C1 segment of cervical spinal cord (tissue), 14 donors: Measurements from ENCODE around the gene IL10.
"Not testable (repeated sequence)": the region's sequence is repeated elsewhere in the genome, so short reads cannot be mapped to it uniquely, and the experiment has no call there.

Experiments used
- DNase-seq, 14 donors: peaks; one replicate each; lab custom pipeline; 2025; lab: John Stamatoyannopoulos, UW

Gene IL10

DNA sequence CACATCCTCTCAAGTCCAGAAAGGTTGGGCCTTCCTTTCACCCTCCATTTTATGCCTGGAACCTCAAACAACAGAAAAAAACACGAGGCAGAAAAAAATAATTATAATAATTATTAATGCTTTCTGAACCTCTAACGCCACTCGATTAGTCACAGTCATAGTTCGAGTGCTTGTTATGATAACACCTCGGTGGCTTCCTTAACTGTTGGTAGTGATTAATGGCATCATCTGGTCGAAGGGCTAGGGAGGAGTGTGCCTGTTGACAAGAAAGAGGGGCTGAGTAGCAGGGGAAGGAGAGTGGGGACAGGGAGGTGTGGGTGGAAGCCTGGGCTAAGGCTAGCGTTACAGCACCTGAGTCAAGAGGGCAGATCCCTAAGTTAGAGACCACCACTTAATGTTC is 21.3 kb upstream of the IL10 start:
- DNase-seq: no peak

DNA sequence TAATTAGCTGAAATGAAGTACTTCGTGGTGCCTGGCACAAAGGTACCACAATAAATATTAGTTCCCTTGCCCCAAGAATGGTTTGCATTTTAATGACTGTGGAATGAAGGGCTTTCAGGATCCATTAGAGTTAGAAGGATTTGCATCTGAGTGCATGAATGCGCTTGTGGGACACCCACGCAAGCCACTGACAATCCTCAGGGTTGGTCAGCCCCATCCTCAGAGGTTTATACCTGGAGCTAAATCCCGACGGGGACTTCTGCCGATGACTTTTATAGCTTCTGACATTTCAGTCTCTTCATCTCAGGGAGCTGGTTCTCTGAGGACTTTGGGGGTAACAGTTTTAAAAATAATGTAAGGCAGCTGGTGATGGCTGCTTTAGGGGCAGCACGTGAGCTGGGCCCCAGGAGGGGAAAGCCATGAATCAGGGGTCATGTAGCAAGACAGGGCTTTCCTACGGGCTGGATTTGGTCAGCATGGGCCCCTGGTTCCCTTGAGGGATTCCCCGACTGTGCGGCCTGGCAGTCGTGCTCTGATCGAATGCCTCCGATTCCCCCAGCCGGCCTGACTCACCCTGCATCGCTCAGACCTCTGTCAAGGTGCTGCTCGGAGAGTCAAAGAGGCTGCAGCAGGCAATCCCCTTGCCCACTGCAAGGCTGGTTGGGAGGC is 20.8 kb upstream of the IL10 start:
- DNase-seq: no peak

DNA sequence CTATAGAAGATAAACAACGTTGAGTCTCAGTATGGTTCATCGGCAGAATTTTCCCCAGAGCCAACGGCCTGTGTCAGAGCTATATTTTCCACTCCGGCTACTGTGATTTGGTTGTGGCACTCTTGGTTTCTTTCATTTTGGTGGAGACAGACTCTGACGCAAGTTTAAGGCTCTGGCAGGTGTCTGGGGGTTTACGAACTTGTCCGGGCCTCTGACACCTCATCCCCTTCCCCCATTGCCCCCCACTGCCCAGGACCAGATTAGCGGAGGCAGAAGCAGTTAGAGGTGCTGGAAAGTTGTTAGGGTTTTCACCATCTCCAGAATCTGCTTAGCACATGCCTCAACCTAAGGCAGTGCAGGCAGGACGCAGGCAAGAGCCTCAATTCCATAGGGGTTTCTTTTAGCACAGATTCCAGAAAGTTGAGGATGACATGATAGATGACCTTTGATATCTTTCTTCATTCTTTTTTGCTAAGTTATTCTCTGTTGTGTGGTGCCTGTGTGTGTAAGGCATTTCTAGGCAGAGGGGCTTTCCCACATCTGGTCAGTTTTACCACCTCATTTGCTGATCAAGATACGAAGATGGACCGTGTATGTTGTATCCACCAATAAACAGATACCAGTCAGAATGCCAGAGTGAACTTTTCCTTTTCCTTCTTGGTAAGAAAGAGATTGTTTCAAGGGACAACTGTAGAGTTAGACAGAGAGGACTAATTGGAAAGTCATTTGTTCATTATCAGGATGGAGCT is 18.4 kb upstream of the IL10 start:
- DNase-seq: no peak

DNA sequence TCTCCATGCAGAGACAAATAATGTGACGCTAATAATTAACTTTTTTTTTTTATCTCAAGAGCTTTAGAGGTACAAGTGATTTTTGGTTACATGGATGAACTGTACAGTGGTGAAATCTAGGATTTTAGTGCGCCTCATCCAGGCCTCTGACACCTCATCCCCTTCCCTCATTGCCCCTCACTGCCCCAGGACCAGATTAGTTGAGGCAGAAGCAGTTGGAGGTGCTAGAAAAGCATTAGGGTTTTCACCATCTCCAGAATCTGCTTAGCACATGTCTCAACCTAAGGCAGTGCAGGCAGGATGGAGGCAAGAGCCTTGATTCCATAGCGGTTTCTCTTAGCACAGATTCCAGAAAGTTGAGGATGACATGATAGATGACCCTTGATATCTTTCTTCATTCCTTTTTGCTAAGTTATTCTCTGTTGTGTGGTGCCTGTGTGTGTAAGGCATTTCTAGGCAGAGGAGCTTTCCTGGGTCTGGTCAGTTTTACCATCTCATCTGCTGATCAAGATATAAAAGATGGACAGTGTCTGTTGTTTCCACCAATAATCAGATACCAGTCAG is 16.3 kb upstream of the IL10 start:
- no peak for DNase-seq

DNA sequence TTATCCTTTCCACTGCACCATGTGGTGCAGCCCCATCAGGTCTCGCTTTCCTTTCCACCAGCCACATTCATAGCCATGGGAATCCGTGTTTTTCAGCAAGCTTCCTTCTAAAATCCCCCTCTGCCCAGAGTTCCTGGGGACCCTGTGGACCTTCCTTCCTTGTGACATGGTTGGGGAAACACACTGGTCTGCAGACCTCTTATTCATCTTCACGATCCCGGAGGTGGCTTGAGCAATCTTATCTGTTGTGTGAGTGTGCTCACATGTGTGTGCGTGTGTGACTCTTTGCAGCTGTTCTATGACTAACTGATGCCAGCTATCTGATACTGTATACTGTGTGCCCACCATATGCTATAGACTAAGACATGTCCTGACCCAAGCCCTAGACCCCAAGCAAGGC is 15.6 kb upstream of the IL10 start:
- no peak for DNase-seq

DNA sequence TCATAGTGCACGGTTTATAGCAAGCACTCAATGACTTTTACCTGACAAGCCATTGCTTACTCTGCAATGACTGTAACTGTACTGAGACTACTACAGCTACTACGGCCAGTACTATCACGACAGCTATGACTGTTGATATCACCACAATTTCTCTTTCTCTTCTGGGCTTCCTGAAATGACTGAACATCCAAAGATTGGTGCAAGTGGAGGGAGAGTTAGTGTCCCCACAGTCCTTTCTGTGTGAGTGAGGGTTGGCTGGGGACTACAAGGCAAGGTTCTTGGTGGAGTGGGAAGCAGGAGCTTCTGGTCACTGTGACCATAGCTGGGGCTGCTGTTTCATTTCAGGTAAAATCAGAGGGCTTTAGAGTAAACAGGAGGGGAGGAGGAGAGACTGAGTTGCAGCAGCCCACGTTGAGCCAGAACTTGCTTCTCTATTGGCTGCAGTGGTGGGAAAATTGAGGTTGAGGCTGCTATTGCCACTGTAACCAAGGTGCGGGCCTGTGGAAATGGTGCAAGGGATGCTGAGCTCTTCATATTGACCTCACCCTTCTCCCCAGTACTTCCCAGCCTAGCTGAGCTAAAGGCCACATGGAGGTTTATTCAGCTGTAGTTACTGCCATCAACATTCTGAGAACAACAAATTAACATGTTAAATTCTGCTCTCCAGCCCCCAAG is 14.1 kb upstream of the IL10 start:
- no peak for DNase-seq

DNA sequence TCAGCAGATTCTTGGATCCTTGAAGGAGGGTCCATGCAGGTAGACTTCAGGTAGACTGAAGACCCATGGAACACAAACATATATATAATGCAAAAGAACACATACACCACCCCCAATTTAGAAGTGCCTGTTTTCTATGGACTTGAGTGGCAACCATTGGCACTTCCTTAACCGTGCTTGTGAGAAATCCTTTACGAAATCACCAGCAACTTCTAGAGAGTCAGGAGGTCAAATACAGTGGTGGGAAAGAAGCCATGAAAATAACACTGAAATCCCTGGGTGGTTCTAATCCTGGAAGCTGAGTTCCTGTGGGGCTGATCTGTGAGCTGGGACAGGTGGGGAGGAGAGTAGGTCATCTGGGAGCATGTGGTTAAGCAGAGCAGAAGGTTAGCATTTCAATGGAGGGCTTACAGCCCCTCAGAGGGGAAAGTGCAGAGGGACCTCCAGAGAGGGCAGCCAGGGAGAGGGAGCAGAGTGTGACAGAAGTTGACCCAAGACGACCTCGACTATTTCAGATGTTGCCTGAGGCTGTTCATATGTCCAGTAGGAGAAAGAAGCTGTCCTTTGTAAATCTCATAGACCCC is 13.0 kb upstream of the IL10 start:
- no peak for DNase-seq

DNA sequence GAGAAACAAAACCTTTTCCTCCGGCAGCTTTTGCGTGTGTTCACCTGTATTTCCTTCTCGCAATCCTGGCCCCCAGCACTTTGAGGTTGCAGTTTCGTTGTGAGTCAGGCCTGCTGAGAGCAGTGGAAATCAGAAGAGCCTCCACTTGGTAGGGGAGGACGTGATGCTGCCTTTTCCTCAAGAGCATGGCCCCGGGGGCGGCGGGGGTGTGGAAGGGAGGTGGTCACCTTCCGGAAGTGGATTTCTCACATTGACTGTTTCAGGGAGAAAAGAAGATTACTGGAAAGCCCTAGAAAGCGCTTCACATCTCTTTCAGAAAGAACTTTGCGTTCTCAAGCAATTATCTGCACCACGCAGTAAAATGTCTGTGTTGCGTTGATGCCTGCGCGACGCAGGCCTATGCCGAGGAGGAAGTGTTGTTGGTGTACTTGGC is 12.2 kb upstream of the IL10 start:
- no peak for DNase-seq

DNA sequence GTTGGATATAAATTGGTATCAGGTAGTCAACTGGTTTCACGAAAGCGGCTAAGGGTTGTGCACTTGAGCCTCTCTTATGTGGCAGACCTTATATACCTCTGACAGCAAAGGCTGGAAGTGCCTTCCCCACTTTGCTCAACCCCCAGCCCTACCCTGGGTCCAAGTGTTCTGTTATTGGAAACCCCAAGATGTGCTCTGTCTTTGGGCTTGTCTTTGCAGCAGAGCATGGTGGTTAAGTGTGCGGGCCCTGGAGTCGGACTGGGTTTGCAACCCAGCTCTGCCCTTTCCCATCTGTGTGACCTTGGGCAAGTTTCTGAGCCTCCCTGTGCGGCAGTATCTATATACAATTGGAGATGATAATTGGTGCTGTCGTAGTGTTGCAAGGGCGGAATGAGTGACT is 11.2 kb upstream of the IL10 start:
- DNase-seq: no peak

DNA sequence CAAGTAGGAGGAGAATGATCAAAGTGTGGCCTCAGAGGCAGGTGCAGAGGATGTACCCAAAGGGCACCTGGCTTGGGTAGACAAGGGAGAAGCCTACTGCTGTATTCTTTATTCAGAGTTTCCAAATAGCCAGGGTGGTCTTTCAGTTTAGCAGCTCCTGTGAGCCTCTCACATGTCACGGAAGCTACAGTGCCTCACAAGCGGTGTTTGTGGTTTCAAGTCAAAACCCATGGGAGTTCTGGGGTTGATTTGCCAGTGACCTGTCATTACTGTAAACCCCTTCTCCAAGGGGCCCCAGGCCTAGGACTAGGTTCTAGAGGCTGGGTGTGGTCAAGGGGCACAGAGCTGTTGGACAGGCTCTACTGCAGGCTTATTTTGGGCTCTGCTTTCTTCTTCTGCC is 10.2 kb upstream of the IL10 start:
- DNase-seq: no peak

DNA sequence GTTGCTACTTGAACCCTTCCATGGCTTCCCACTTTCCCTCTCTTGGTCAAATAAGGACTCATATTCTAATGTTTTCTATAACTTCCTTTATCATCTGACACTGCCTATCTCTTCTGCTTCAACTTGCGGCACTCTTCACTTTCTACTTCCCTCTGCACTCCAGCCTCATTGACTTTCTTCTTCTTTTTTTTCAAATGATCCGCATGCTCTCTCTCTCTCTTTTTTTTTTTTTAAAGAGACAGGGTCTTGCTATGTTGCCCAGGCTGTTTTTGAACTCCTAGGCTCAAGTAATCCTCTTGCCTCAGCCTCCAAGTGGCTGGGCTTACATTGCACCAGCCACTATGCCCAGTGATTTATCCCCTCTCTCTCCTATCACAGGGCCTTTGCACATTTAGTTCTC is 7.3 kb upstream of the IL10 start:
- DNase-seq: no peak

DNA sequence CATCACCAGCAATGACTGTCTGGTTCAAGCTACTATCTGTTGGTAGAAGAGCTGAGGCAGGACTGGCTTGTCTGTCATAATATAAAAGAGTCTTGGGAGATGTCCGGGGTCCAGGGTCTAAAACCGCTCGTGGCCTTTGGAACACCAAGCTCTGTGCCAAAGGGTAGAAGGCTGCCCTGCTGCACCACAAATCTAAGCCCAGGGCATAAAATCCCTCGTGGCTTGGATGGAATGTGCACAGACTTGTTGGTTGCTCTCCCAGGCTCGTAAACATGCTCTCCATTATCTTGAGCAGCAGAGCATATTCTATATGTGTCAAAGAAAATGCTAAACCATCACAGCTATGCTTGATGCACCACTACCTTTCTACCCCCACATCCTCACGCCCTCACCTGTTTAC is 6.6 kb upstream of the IL10 start:
- DNase-seq: not testable (repeated sequence)

DNA sequence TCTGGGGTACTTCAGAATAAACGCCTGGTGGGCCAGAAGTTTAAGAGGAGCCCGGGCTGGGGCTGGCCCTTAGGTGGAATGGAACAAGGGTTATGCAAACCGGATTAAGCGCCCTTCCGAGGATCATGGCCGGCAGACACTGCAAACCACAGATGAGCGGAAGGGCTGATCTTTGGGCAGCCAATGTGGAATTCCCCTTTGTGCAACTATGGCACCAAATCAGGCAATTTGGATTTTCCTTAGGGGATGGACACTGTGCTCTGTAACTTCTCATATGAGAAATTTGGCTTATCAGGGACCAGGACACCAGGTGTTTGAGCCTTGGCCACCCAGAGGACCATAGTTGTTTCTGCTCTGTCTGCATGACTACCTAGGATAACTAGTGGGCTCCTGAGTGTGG is 5.7 kb upstream of the IL10 start:
- no peak for DNase-seq

DNA sequence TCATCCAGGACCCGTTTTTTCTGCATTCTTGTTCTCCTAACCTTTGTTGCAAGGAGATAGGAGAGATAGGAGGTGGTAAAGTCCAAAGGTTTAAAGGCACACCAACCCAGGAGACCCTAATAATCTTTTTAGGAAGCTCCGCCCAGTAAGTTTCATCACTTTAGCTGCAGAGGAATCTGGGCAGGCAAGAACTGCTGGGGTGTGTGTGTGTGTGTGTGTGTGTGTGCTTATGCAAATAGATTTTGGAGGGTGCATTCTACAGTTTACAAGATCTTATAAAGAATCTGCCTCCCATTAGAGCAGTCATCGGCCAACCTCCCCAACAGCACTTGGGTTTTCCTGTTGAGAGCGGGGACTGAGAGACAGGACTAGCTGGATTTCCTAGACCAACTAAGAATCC is 3.9 kb upstream of the IL10 start:
- no peak for DNase-seq

DNA sequence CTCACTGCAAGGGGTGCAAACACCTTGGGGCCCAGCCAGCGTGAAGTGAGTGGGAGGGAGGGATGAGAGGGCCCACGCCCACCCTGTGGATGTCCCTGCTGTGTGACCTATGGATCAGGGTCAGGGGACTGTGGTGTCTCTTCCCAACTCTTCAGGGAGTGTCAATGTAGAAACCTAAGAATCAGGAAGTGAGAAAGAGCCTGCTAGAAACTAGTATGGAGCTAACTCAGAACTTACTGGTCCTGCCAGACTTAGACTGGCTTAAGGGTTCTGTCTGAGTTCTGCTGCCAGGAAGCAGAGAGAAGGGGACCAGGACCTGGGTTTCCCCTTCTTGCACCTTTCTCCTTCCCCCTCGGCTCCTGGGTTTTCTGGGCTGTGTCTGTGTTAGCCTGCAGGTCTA is 1.8 kb upstream of the IL10 start:
- peak in 1 of 14 donors; percentile 7 for DNase-seq

DNA sequence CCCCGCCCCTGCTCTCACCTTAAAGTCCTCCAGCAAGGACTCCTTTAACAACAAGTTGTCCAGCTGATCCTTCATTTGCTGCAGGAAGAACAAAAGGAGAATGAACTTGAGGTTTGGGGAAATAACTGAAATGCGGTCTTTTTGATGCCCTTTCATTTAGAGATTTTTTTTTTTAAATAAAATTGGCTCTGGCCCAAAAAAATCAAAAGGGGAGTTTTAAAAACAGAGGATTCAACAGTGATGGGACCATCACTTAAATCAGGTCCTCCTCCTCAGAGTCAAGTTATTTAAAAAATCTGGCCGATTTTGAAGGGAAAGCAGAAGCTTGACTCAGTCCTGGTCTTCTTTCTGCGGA is 979 bp downstream of the IL10 start:
- DNase-seq: no peak

DNA sequence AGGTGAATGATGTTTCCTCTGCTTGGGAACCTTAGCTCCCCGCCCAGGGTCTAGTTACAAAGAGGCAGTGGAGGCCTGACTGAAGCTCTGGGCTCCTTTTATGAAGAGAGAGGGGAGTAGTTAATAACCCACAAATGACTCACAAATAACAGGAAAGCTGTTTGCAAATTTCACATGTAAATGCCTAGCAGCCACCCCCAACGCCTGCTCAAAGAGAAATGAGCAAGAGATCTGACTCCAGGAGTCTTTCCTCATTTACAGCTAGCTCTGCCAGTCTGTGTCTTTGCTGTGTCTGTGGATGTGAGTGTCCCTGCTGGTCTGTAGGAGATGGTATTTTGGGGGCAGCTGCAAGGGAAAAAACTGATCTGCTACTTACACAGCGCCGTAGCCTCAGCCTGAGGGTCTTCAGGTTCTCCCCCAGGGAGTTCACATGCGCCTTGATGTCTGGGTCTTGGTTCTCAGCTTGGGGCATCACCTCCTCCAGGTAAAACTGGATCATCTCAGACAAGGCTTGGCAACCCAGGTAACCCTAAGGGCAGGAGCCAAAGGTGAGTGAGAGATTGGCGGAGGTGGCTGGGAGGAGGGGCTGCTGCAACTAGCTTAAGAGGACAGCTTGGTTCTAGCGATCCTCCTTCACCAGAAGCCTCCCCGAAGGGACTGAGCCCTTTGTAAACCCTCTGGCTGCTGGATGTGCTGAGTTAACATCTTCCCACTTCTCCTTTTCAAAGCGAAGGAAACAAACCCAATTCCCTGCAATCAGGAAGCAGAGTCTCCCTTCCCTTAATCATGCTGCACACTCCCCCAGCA is 1.6 kb downstream of the IL10 start, which contains the start of gene IL19:
TSS of gene IL19 (plus strand) at position 243 of the 807 bp plus-strand sequence. CDS start 65,890 bp downstream, outside the sequence.
- DNase-seq: peak in 4 of 14 donors; percentile 5 to 39 (median 26)

DNA sequence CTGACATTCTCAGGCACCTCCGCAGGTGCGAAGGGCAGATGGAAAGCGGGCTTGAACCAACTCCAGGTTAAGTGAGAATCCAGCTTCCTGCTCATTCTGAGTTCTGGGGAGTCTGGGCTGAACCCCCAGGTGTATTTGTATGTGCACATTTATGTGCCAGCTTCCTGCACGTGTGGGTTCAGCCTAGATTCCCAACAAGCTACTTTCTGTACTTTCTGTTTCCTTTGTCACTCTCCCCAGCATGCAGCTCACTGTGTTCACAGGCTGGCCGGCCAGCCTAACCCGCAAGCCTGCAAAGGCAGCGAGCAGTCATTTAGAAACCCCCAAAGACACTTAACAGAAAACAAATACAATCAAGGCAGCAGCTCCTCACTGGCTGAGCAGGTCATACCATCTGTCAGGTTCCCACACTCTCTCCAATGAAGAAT is 3.0 kb downstream of the IL10 start:
- DNase-seq: no peak

DNA sequence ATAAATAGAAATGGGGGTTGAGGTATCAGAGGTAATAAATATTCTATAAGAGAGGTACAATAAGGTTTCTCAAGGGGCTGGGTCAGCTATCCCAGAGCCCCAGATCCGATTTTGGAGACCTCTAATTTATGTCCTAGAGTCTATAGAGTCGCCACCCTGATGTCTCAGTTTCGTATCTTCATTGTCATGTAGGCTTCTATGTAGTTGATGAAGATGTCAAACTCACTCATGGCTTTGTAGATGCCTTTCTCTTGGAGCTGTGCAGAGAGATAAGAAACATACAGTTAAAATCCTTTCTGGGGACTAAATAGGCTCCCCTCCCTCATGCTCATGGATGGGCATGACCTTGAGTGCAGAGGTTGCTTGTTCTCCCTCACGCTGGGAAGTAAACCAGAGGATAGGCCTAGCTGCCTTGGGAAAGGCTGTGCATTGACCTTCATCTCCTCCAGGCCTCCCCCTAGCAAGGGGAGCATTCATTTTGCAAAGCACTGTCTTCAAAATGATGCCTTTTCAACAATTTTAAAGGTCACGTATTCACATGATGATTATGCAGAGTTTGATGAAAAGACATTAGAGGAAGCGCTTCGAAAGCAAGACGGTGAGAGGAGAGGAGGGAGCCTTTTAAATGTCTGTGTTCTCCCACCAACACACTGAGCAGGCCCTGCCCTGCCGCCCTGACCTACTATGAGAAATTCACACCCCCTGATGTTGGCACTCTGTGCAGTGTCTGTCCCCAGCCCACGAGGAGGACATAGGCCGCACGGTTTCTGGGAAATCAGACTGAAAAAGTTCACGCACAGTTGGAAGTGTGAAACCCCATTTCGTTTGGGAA is 3.6 kb downstream of the IL10 start:
- no peak for DNase-seq

DNA sequence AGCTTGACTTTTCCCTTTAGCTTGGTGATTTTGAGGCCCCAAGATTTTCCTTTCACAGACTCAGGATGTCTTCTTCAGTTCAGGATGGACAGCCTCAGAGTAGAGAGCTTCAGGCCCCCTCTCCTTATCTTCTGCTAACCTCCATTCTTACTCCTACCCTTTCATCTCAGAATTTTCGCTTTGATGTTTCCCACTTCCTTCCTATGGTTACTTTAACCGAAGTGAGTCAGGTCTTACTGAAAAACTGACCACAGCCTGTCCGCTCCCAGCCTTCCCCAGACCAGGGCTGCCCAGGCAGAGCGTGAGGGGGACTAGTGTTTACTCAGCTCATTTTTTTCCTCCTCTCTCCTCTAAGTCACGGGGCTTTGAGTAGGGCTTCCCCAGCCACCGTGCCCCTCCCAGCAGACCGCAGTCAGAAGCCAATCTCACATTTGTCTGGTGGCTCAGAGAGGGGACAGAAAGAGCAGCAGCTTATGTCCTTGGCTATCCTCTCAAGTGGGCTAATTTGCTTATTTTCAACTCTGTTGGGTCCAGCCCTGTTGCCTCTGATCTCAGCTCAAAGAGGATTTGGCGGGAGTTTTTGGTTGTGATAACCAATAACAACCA is 5.9 kb downstream of the IL10 start:
- peak in 6 of 14 donors; percentile 18 to 63 (median 25) for DNase-seq
